ENCODE measurements around the gene RAB3IL1. TPM values are rescaled to one million over a fixed set of nuclear protein-coding genes. Genes with fewer than 3 reads are reported as not detected.

RAB3IL1 gene
- polyA plus RNA-seq, 3 donors, result 18.0 to 24.4 (median 22.6) TPM

- DNase-seq (ENCODE audit: extremely low read depth in 1 of 11, low read depth in 9 of 11, low spot score in 4 of 11), result no peak
Measured at GRCh38 chr11:61875698-61876097, 41.7 kb downstream of the RAB3IL1 start.

- DNase-seq (ENCODE audit: extremely low read depth in 1 of 11, low read depth in 9 of 11, low spot score in 4 of 11), result no peak
Measured at GRCh38 chr11:61874853-61875252, 42.5 kb downstream of the RAB3IL1 start.

- no peak for DNase-seq (ENCODE audit: extremely low read depth in 1 of 11, low read depth in 9 of 11, low spot score in 4 of 11)
Measured at GRCh38 chr11:61874377-61874809, 43.0 kb downstream of the RAB3IL1 start.

- no peak for DNase-seq (ENCODE audit: extremely low read depth in 1 of 11, low read depth in 9 of 11, low spot score in 4 of 11)
Measured at GRCh38 chr11:61873588-61874376, 43.6 kb downstream of the RAB3IL1 start.

- no peak for DNase-seq (ENCODE audit: extremely low read depth in 1 of 11, low read depth in 9 of 11, low spot score in 4 of 11)
Measured at GRCh38 chr11:61872935-61873565, 44.3 kb downstream of the RAB3IL1 start.

- peak in 10 of 11 donors; percentile 47 to 70 (median 56) for DNase-seq (ENCODE audit: extremely low read depth in 1 of 11, low read depth in 9 of 11, low spot score in 4 of 11)
Measured at GRCh38 chr11:61871158-61871597, 46.2 kb downstream of the RAB3IL1 start.

GRCh38 chr11:61870541-61871031, 46.8 kb downstream of the RAB3IL1 start:
- DNase-seq (ENCODE audit: extremely low read depth in 1 of 11, low read depth in 9 of 11, low spot score in 4 of 11), result peak in 3 of 11 donors; percentile 9 to 21 (median 19)

GRCh38 chr11:61869708-61870451, 47.5 kb downstream of the RAB3IL1 start:
- DNase-seq (ENCODE audit: extremely low read depth in 1 of 11, low read depth in 9 of 11, low spot score in 4 of 11), result no peak

GRCh38 chr11:61869429-61869707, 48.0 kb downstream of the RAB3IL1 start:
- DNase-seq (ENCODE audit: extremely low read depth in 1 of 11, low read depth in 9 of 11, low spot score in 4 of 11), result no peak

GRCh38 chr11:61868571-61869428, 48.6 kb downstream of the RAB3IL1 start:
- no peak for DNase-seq (ENCODE audit: extremely low read depth in 1 of 11, low read depth in 9 of 11, low spot score in 4 of 11)

- no peak for DNase-seq (ENCODE audit: extremely low read depth in 1 of 11, low read depth in 9 of 11, low spot score in 4 of 11)
Measured at GRCh38 chr11:61866958-61867343, 50.4 kb downstream of the RAB3IL1 start.

GRCh38 chr11:61866231-61866957, 51.0 kb downstream of the RAB3IL1 start:
- DNase-seq (ENCODE audit: extremely low read depth in 1 of 11, low read depth in 9 of 11, low spot score in 4 of 11), result no peak

GRCh38 chr11:61864814-61865775, 52.3 kb downstream of the RAB3IL1 start:
- no peak for DNase-seq (ENCODE audit: extremely low read depth in 1 of 11, low read depth in 9 of 11, low spot score in 4 of 11)

GRCh38 chr11:61863548-61864081, 53.8 kb downstream of the RAB3IL1 start:
- DNase-seq (ENCODE audit: extremely low read depth in 1 of 11, low read depth in 9 of 11, low spot score in 4 of 11), result no peak

GRCh38 chr11:61862714-61863547, 54.4 kb downstream of the RAB3IL1 start:
- no peak for DNase-seq (ENCODE audit: extremely low read depth in 1 of 11, low read depth in 9 of 11, low spot score in 4 of 11)

GRCh38 chr11:61861634-61862033, 55.7 kb downstream of the RAB3IL1 start:
- no peak for DNase-seq (ENCODE audit: extremely low read depth in 1 of 11, low read depth in 9 of 11, low spot score in 4 of 11)

All from renal cortex interstitium (tissue), 11 donors.